Mucosa of gallbladder (tissue), 1 donor: Measurements from ENCODE around the gene ZBTB7C. TPM values are rescaled to one million over a fixed set of nuclear protein-coding genes. Genes with fewer than 3 reads are reported as not detected.
A peak's percentile ranks its signal among the peaks of the same experiment; 100 is the strongest.

Experiments
- DNase-seq: peaks from one replicate; pipeline ENCODE4 v3.0.0-alpha.2; 2020; ENCODE audit warnings: low spot score
- total RNA-seq: library from RNA; stranded (reverse); gene quantifications from one replicate; pipeline ENCODE4 v1.2.1, GENCODE V29; 2021
- donor health status: DM: no; HTN: no; CAD: no.

Gene ZBTB7C
- total RNA-seq, 1 donor from 2014 or later = 24.1 TPM

GRCh38 chr18:48122376-48122775, 286.8 kb downstream of the ZBTB7C start:
- DNase-seq = no peak

- DNase-seq = no peak
These were observed 287.4 kb downstream of the ZBTB7C start for GRCh38 chr18:48121752-48122151.

GRCh38 chr18:48119204-48119603, 290.0 kb downstream of the ZBTB7C start:
- no peak for DNase-seq

GRCh38 chr18:48116873-48117630, 292.1 kb downstream of the ZBTB7C start:
- no peak for DNase-seq

- no peak for DNase-seq
These were observed 293.2 kb downstream of the ZBTB7C start for GRCh38 chr18:48116017-48116416.

- DNase-seq = no peak
These were observed 295.5 kb downstream of the ZBTB7C start for GRCh38 chr18:48113691-48114090.

GRCh38 chr18:48111587-48111986, 297.6 kb downstream of the ZBTB7C start:
- no peak for DNase-seq

GRCh38 chr18:48110797-48111196, 298.4 kb downstream of the ZBTB7C start:
- DNase-seq = no peak

GRCh38 chr18:48109961-48110493, 299.2 kb downstream of the ZBTB7C start:
- DNase-seq = no peak

- DNase-seq = no peak
These were observed 301.0 kb downstream of the ZBTB7C start for GRCh38 chr18:48108136-48108535.

- DNase-seq = peak; percentile 18
These were observed 302.0 kb downstream of the ZBTB7C start for GRCh38 chr18:48106976-48107781.

GRCh38 chr18:48106498-48106897, 302.7 kb downstream of the ZBTB7C start:
- DNase-seq = no peak

GRCh38 chr18:48105317-48105716, 303.9 kb downstream of the ZBTB7C start:
- no peak for DNase-seq

- no peak for DNase-seq
These were observed 304.5 kb downstream of the ZBTB7C start for GRCh38 chr18:48104705-48105104.

- DNase-seq = no peak
These were observed 308.5 kb downstream of the ZBTB7C start for GRCh38 chr18:48100651-48101165.

GRCh38 chr18:48100165-48100575, 309.0 kb downstream of the ZBTB7C start:
- DNase-seq = no peak

GRCh38 chr18:48099481-48100164, 309.6 kb downstream of the ZBTB7C start:
- DNase-seq = no peak

- no peak for DNase-seq
These were observed 310.6 kb downstream of the ZBTB7C start for GRCh38 chr18:48098538-48098937.

GRCh38 chr18:48098007-48098406, 311.2 kb downstream of the ZBTB7C start:
- no peak for DNase-seq

- no peak for DNase-seq
These were observed 313.5 kb downstream of the ZBTB7C start for GRCh38 chr18:48095726-48096125.

- DNase-seq = no peak
These were observed 316.1 kb downstream of the ZBTB7C start for GRCh38 chr18:48093104-48093503.
